ENCODE measurements around the gene SLAMF8.

The SLAMF8 gene

DNA sequence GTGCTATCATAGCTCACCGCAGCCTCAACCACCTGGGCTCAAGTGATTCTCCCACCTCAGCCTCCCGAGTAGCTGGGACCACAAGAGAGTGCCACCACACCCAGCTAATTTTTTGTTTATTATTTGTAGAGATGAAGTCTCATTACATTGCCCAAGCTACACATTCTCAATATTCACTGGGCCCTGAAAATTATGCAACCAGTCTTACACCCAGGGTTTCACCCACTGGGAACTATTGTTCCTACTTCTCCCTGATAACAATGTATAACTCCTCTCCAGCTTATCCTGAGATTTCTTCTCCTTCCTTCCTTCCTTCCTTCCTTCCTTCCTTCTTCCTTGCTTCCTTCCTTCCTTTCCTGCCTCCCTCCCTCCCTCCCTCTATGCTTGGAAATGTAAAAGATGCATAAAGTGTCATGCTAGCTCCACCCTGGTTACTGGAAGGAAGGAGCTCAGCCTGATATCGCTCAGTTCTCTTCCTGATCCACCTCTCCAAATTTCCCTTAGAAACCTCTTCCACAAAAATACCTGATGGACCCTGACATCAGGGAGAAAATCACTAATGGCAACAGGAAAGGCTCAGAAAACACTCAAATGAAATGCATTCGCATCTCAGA lies 47.0 kb downstream of the SLAMF8 start:
- DNase-seq (ENCODE audit: low spot score), result no peak

DNA sequence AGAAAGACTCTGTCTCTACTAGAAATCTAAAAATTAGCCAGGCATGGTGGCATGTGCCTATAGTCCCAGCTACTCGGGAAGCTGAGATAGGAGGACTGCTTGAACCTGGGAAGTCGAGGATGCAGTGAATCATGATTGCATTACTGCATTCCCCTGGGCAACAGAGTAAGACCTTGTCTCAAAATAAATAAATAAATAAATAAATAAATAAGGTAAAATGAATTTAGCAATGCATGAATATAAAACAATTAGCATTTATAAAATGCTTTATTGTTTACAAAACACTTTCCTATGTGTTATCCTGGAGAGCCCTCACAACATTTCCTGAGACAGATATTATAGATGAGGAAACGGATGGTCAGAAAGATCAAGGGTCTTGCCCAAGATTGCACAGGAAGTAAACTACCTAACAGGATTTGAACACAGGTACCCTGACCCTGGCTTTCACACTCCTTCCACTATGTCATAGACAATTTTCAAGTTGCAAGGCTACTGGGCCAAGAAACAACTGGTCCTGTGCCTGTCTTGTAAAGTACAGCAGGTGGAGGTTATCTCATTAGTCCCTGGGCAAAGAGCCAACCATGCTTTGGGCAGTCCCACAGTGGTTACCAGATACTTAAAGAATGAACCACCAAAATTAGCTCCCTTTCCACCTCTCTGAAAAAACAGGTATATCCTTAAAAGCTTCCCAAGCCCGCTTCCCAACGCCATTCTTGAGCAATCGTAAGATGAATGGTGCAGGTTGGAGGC lies 51.2 kb downstream of the SLAMF8 start:
- DNase-seq (ENCODE audit: low spot score), result no peak

DNA sequence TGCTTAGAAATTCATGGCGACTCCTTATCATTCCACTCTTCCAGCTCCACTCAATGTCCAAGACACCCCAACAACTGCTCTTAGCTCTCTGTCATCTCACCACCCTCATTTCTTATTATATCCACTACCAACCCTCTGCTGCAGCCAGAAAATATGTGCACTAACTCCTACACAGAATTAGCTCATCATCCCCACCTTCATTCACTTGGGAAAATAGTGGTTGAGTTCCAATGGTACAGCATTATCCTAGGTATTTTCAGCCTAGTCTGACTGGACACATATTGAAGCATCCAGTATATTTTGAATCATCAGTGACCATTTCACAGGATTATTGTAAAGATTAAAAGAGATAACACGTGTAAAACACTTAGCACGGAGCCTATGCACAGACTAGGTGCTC lies 52.5 kb downstream of the SLAMF8 start:
- DNase-seq (ENCODE audit: low spot score), result no peak

DNA sequence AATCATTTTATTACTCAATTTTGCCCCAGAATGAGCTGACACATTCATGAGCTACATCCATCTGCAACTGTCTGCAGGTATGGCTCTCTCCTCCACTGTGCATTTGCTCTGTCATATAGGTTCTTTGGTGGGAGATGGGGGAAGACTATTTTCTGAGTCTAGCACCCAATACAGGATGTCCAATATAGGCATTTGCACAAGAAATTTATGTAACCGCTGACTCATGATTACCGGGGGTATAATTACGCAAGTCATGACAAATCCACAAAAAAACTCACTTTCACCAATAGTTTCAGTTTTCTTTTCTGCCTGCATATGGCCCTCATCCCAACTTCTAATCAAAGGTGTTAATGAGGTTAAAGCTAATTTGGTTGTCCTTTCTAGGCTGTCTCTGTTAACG lies 53.3 kb downstream of the SLAMF8 start:
- DNase-seq (ENCODE audit: low spot score), result peak; percentile 12

DNA sequence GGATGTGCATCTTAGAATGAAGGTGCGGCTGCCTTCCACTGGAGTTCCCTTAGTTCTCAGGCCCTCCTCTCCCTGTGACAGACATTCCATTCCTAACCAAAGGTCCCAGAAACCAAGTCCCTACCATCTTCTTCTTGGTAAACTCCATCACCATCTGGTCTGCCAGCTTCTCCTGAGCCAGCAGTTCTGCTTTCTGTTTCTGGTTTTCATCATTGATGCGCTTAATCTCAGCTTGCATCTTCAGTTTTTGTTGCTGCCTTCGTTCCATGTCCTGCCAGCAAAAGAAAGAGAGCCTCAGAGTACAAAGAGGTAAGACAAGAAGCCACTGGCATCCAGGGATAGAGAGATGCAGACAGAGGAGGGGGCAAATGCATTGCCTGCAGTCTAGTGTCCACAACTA lies 53.8 kb downstream of the SLAMF8 start:
- no peak for DNase-seq (ENCODE audit: low spot score)

DNA sequence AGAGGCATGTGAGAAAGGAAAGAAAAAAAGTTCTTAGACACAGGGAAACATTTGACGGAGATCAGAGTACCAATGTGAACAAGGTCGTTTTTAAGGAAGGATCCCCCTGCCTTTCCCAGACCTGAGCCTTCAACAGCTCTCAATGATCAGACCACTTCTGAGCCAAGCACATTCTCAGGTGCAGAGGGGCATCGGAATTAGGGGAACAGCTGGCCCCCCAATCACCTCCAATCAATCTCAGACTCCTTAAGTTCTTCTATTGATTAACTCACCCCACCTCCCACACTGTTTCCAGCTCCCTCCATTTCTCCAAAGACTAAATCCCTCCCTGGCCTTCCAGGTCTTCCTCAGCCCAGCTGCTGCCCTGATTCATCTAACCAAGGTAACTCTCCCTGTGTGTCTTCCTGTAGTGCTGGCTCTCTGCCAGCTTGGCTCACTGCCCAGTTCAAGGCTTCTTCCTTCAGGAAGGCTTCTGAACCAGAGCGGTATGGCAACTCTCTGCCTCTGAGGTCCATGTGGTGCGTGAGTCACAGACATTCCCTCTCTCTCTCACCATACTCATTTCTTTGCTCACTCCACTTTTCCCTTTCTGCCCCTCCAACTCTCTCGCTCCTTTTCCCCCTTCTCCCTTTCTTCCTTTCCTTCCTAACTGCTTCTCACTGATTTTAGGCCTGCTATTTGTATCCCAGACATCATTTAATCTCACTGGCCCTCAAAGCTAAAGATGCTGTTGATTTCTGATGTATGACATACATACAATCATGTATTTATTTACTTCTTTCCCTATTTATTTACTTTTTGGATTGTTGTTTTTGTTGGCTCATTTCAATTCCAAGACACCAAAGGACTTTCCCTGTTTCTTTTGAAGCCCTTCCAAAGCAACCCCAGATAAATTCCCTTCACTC lies 55.2 kb downstream of the SLAMF8 start:
- no peak for DNase-seq (ENCODE audit: low spot score)

DNA sequence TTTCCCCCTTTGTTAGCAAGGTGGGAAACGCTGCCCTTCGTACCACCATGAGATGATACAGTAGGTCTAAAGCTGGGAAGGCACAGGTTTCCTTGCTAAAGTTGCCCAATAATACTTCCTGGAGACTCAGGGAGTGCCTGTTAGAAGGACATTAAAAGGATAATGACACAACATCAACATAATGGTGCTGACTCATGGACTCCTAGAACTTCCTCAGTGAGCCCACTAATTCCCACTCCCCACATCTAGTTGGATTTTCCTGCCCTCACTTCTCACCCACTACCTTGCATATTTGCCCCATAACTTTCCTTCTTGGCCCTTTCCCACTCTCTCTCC lies 55.8 kb downstream of the SLAMF8 start:
- no peak for DNase-seq (ENCODE audit: low spot score)

DNA sequence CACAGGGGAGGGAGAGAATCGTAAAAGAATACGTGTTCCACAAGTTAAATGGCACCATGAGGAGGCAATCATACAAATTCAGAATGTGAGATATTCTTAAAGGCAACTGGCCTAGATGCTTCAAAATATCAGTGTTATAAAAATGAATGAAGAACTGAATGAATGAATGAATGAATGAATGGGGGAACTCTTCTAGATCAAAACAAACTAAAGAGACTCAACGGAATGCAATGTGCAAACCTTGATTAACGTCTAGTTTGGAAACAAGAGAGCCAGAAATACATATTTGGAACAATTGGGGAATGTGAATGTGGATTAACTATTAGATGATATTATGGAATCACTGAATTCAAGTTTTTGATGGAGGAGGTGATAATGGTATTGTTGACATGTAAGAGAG lies 56.5 kb downstream of the SLAMF8 start:
- no peak for DNase-seq (ENCODE audit: low spot score)

DNA sequence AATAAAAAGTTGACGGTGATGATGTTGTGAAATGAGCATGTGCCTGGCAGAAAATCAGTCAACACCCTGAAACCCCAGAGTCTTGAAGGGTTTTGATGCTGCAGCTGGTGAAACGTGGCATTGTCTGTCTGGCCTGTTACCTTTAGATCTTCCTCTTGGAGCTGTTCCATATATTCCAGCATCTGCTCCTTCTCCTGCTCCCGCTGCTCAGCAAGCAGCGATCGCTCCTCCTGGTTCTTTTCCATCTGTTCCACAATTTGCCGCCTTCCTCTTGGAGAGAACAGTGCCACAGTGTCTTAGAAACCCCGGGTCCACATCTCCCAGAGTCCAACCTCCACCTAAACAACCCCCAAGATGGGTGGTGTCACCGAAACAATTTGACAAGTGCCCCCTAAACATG lies 57.6 kb downstream of the SLAMF8 start:
- DNase-seq (ENCODE audit: low spot score), result no peak
